Fibroblast of villous mesenchyme (primary cell): ENCODE data around the gene CACNA2D2. TPM values are rescaled to one million over a fixed set of nuclear protein-coding genes. Genes with fewer than 3 reads are reported as not detected.

Experiments
- DNase-seq: peaks from one replicate; pipeline ENCODE4 v3.0.0-alpha.2; 2010; ENCODE audit warnings: low read depth
- H3K4me3 ChIP-seq: 2 replicates; pipeline ENCODE4 v1.5.1; 2011; ENCODE audit warnings: low read depth, mild to moderate bottlenecking, low read length
- small RNA-seq: library from RNA; depleted of rRNA; stranded (forward); fragments of <200 nt; gene quantifications from one replicate; pipeline ENCODE3, GENCODE V24; 2012
- total RNA-seq: library from RNA; depleted of rRNA; stranded (reverse); fragments of >200 nt; gene quantifications from 2 replicates; pipeline ENCODE4 v1.2.3, GENCODE V29; 2012
- TF ChIP-seq, protein P1 (sequence below): IDR thresholded peaks from 2 replicates; pipeline ENCODE4 v1.5.1; 2012; ENCODE audit warnings: low read depth, mild to moderate bottlenecking, low read length; ENCODE audit not compliant: insufficient read depth

CACNA2D2 gene
- total RNA-seq, 1 donor, result not detected

DNA sequence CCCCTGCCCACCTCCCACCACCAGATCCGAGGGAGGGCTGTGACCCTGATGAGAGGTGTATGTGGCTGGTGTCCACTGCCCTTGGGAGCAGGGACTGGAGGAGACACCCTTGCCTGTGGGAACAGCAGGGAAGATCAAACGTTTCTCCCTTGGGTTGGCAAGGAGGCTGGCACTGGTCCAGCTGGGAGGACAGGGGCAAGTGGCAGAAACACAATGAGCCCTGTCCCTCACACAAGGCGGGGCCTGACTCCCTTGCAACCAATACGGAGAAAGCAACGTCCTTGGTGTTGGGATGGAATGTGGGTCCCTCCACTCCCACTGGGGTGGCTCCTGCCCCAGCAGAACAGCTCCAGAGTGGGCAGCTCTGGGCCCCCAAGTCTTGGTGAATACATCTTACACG, 186.1 kb downstream of the CACNA2D2 start:
- H3K4me3 ChIP-seq, result no peak overlapping the region
- TF ChIP-seq, protein P1, sequence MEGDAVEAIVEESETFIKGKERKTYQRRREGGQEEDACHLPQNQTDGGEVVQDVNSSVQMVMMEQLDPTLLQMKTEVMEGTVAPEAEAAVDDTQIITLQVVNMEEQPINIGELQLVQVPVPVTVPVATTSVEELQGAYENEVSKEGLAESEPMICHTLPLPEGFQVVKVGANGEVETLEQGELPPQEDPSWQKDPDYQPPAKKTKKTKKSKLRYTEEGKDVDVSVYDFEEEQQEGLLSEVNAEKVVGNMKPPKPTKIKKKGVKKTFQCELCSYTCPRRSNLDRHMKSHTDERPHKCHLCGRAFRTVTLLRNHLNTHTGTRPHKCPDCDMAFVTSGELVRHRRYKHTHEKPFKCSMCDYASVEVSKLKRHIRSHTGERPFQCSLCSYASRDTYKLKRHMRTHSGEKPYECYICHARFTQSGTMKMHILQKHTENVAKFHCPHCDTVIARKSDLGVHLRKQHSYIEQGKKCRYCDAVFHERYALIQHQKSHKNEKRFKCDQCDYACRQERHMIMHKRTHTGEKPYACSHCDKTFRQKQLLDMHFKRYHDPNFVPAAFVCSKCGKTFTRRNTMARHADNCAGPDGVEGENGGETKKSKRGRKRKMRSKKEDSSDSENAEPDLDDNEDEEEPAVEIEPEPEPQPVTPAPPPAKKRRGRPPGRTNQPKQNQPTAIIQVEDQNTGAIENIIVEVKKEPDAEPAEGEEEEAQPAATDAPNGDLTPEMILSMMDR, result no peak
- DNase-seq, result no peak

DNA sequence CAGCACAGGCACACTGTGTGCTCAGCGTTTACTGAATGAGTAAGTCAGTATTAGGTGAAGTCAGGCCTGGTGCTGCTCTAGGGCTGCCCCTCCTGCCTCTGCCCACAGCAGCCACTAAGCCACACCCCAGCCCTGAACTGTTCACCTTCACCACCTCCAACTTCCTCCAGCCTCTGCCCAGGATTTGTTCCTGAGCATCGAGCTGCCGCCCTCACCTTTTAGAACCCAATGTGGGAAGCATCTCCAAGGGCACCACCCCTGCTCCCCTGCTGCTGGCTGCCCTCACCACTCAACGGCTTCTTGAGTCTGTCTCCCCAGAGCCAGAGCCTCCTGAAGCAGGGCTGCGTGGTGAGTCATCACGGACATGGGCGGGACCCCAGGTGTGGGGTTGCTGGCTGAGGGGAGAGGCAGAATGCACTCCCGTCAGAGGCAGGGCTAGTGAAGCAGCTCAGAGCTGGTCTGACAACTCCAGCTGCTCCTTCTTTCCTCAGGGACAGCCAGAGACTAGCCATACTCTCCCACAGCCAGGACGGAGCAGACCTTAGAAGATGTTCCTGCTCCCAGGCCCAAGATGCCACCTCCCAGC, 186.7 kb downstream of the CACNA2D2 start:
- TF ChIP-seq, protein P1, result no peak
- peak; percentile 53 for DNase-seq

DNA sequence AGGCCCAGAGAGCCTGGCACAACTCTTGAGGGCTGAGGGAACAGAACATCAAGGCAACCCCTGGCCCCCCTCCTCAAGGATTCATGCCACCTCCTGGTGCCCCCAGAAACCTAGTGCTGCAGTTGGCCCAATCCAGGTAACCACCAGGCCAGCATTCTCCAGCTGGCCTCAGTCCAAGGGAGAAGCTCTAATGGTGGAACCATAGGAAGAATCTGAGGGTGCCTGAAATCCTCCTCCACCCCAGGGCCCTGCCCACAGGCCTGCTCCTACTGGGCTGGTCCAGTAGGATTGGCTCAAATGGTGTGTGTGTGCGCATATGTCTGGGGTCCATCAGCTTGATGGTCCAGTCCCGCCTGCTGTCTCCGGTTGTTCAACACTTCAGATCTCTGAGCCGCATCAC, 188.6 kb downstream of the CACNA2D2 start:
- DNase-seq, result no peak
- TF ChIP-seq, protein P1, result no peak
- no peak overlapping the region for H3K4me3 ChIP-seq

More for the DNA sequence above, 186.7 kb downstream of the CACNA2D2 start:
- no peak overlapping the region for H3K4me3 ChIP-seq

DNA sequence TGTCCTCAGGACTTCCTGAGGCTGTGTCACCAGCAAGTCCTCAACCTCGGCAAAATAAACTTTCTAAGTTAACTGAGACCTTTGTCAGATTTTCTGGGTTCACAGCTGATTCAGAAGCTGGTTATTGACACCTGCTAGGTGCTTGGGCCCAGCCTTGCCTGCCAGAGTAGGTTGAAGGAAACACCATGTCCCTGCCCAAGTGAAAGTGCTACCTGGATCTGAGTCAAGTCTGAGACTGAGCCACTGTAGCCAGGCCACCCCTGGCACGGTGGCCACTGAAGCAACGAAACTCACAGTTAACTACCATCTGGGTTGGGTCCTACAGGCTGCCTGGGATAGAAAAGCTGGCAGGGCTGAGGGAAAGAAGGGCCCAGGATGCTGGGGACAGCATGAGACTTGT, 189.1 kb downstream of the CACNA2D2 start:
- no peak for DNase-seq
- H3K4me3 ChIP-seq, result no peak overlapping the region
- TF ChIP-seq, protein P1, result no peak

Small RNAs within 50 kb of the gene (small RNA-seq; reads per million reads assigned to genes)
- 0.28 reads per million for gene RNA5SP131

Other genes starting within 250 kb of the CACNA2D2 start
- gene SEMA3B, start 234.5 kb downstream of the CACNA2D2 start, total RNA-seq, result 7.4 and 23.3 TPM in 2 replicates
- not detected in 2 replicates for gene LSMEM2, start 224.5 kb downstream of the CACNA2D2 start, total RNA-seq
- gene IFRD2, start 211.2 kb downstream of the CACNA2D2 start, total RNA-seq, result 82.0 and 83.1 TPM in 2 replicates
- gene HYAL3, start 204.2 kb downstream of the CACNA2D2 start, total RNA-seq, result 2.3 and 6.5 TPM in 2 replicates
- gene NAA80, start 204.2 kb downstream of the CACNA2D2 start, total RNA-seq, result 5.8 and 6.5 TPM in 2 replicates
- 1.6 and 2.6 TPM in 2 replicates for gene HYAL1, start 200.1 kb downstream of the CACNA2D2 start, total RNA-seq
- 49.6 and 69.1 TPM in 2 replicates for gene HYAL2, start 180.9 kb downstream of the CACNA2D2 start, total RNA-seq
- 17.7 and 22.0 TPM in 2 replicates for gene TUSC2, start 175.4 kb downstream of the CACNA2D2 start, total RNA-seq
- 34.8 and 36.3 TPM in 2 replicates for gene RASSF1, start 162.8 kb downstream of the CACNA2D2 start, total RNA-seq
- 0.97 and 1.3 TPM in 2 replicates for gene ZMYND10, start 157.9 kb downstream of the CACNA2D2 start, total RNA-seq
- 21.3 and 22.9 TPM in 2 replicates for gene NPRL2, start 152.9 kb downstream of the CACNA2D2 start, total RNA-seq
- 22.5 and 23.7 TPM in 2 replicates for gene CYB561D2, start 152.8 kb downstream of the CACNA2D2 start, total RNA-seq
- gene TMEM115, start 144.1 kb downstream of the CACNA2D2 start, total RNA-seq, result 55.3 and 63.1 TPM in 2 replicates
- 9.1 and 13.5 TPM in 2 replicates for gene C3orf18, start 64.1 kb upstream of the CACNA2D2 start, total RNA-seq
- 8.6 and 10.0 TPM in 2 replicates for gene HEMK1, start 65.9 kb upstream of the CACNA2D2 start, total RNA-seq
- gene CISH, start 108.1 kb upstream of the CACNA2D2 start, total RNA-seq, result 0.86 and 0.97 TPM in 2 replicates
- 19.0 and 26.7 TPM in 2 replicates for gene MAPKAPK3, start 113.5 kb upstream of the CACNA2D2 start, total RNA-seq
- under 0.01 TPM in 2 replicates for gene DOCK3, start 171.3 kb upstream of the CACNA2D2 start, total RNA-seq